ENCODE results near the gene IRAK3. TPM values are rescaled to one million over a fixed set of nuclear protein-coding genes. Genes with fewer than 3 reads are reported as not detected.

Gene IRAK3
- total RNA-seq, 1 experiment from 2014 or later, result 0.12 TPM

GRCh38 chr12:66217342-66217917 lies 28.4 kb downstream of the IRAK3 start:
- Histone ChIP-seq H3K36me3 (ENCODE audit: control insufficient read depth in 1 of 2, insufficient read depth in 2 of 2, low read length in 2 of 2) (no peaks in the 10 kb centered on the region), H3K79me2 (ENCODE audit: insufficient read depth, low read length) (no peaks in the 10 kb centered on the region), H3K4me3 (replicated peaks in 1 of 2; ENCODE audit: low read depth in 1 of 2, low read length in 2 of 2) (no peak overlapping the region), H3K9me3 (ENCODE audit: control insufficient read depth in 1 of 2, insufficient read depth in 1 of 2, low read depth in 1 of 2, low read length in 2 of 2) (peaks cover 7 to 9% of the 10 kb centered on the region in 2 experiments; a peak in 3 of 4 replicates), H4K20me1 (ENCODE audit: insufficient read depth) (no peaks in the 10 kb centered on the region), H2AFZ (ENCODE audit: low read depth, low read length, poor library complexity, severe bottlenecking) (no peak overlapping the region), H3K27ac (ENCODE audit: low read depth, low read length) (no peak overlapping the region), H3K4me2 (ENCODE audit: low read length) (no peak overlapping the region), H3K9me2 (ENCODE audit: insufficient read depth) (no peaks in the 10 kb centered on the region; the same call in 1 of the 2 replicates), H3K27me3 (ENCODE audit: insufficient read depth, low read length) (no peaks in the 10 kb centered on the region), H3K4me1 (ENCODE audit: control insufficient read depth in 1 of 2, insufficient read depth in 2 of 2, low read length in 2 of 2) (no peaks in the 10 kb centered on the region), H3K9ac (ENCODE audit: low read length) (no peak overlapping the region)
- no TSS peak for BruUV-seq (replicated peaks)
- intact Hi-C loops (cut with micrococcal nuclease), result no loop called here
- CTCF ChIA-PET, result interaction anchor here (1.3 kb wide), 1 partner anchor 18 kb away, joined by 3 read pairs; no protein-coding TSS in a partner anchor
- TF ChIP-seq SP1 (IDR thresholded peaks at IDR 0.05; ENCODE audit: low read depth) (no peak), SRF (IDR thresholded peaks at IDR 0.05; ENCODE audit: low read depth) (no peak), MAX (IDR thresholded peaks at IDR 0.05) (no peak), EZH2 (IDR thresholded peaks at IDR 0.05) (no peak)
- POLR2A ChIA-PET, result no interaction called here
- ATAC-seq (no peak), DNase-seq (ENCODE audit: low read depth, low spot score) (no peak)
- RAD21 ChIA-PET (ENCODE audit: low non-redundant PET in 1 of 2, low total read pairs in 2 of 2, uncharacterized antibody in 2 of 2, unreplicated experiment in 2 of 2), result no interaction called here

DNA sequence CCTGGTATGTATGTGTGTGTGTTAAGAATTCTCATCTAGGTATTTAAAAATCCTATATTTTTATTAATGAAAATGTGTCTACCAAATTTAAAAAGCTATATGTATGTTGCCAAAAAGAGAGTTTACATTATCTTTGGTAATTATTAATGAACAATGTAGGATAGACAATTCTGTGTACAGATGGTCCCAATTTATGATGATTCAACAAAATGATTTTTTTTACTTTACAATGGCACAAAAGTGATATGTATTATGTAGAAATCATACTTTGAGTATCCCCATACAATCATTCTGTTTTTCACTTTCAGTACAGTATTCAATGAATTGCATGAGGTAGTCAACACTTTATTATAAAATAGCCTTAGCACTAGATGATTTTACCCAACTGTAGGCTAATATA lies 39.4 kb downstream of the IRAK3 start:
- Histone ChIP-seq H2AFZ (ENCODE audit: low read depth, low read length, poor library complexity, severe bottlenecking) (no peak overlapping the region), H3K27me3 (ENCODE audit: insufficient read depth, low read length) (no peaks in the 10 kb centered on the region), H3K4me3 (replicated peaks in 1 of 2; ENCODE audit: low read depth in 1 of 2, low read length in 2 of 2) (no peak overlapping the region), H4K20me1 (ENCODE audit: insufficient read depth) (no peaks in the 10 kb centered on the region), H3K27ac (ENCODE audit: low read depth, low read length) (no peak overlapping the region), H3K9ac (ENCODE audit: low read length) (no peak overlapping the region), H3K36me3 (ENCODE audit: control insufficient read depth in 1 of 2, insufficient read depth in 2 of 2, low read length in 2 of 2) (no peaks in the 10 kb centered on the region), H3K4me1 (ENCODE audit: control insufficient read depth in 1 of 2, insufficient read depth in 2 of 2, low read length in 2 of 2) (no peaks in the 10 kb centered on the region), H3K9me2 (ENCODE audit: insufficient read depth) (no peaks in the 10 kb centered on the region), H3K9me3 (ENCODE audit: control insufficient read depth in 1 of 2, insufficient read depth in 1 of 2, low read depth in 1 of 2, low read length in 2 of 2) (no peaks in the 10 kb centered on the region), H3K79me2 (ENCODE audit: insufficient read depth, low read length) (no peaks in the 10 kb centered on the region), H3K4me2 (ENCODE audit: low read length) (no peak overlapping the region)
- ChIA-PET POLR2A (no interaction called here), RAD21 (ENCODE audit: low non-redundant PET in 1 of 2, low total read pairs in 2 of 2, uncharacterized antibody in 2 of 2, unreplicated experiment in 2 of 2) (no interaction called here), CTCF (no interaction called here)
- no TSS peak for BruUV-seq (replicated peaks)
- DNase-seq (ENCODE audit: low read depth, low spot score) (no peak), ATAC-seq (no peak)
- intact Hi-C loops (cut with micrococcal nuclease), result no loop called here
- TF ChIP-seq, protein P1, sequence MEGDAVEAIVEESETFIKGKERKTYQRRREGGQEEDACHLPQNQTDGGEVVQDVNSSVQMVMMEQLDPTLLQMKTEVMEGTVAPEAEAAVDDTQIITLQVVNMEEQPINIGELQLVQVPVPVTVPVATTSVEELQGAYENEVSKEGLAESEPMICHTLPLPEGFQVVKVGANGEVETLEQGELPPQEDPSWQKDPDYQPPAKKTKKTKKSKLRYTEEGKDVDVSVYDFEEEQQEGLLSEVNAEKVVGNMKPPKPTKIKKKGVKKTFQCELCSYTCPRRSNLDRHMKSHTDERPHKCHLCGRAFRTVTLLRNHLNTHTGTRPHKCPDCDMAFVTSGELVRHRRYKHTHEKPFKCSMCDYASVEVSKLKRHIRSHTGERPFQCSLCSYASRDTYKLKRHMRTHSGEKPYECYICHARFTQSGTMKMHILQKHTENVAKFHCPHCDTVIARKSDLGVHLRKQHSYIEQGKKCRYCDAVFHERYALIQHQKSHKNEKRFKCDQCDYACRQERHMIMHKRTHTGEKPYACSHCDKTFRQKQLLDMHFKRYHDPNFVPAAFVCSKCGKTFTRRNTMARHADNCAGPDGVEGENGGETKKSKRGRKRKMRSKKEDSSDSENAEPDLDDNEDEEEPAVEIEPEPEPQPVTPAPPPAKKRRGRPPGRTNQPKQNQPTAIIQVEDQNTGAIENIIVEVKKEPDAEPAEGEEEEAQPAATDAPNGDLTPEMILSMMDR (IDR thresholded peaks at IDR 0.05 in 2 of 3, conservative IDR thresholded peaks at IDR 0.05 in 1 of 3; ENCODE audit: borderline replicate concordance in 1 of 3, insufficient read depth in 1 of 3, low read depth in 2 of 3, low read length in 2 of 3), result no peak
- TF ChIP-seq EZH2 (IDR thresholded peaks at IDR 0.05) (no peak), JUND (IDR thresholded peaks at IDR 0.05) (no peak), ELF1 (IDR thresholded peaks at IDR 0.05; ENCODE audit: borderline replicate concordance, low read depth) (no peak), SIN3A (IDR thresholded peaks at IDR 0.05; ENCODE audit: low read depth) (no peak), RAD21 (IDR thresholded peaks at IDR 0.05; ENCODE audit: low read depth) (no peak), ATF3 (IDR thresholded peaks at IDR 0.05) (no peak), SP1 (IDR thresholded peaks at IDR 0.05; ENCODE audit: low read depth) (no peak), SRF (IDR thresholded peaks at IDR 0.05; ENCODE audit: low read depth) (no peak), YY1 (IDR thresholded peaks at IDR 0.05; ENCODE audit: extremely low read depth, insufficient replicate concordance, low read depth, low read length) (no peak), EZH2phosphoT487 (IDR thresholded peaks at IDR 0.05; ENCODE audit: borderline replicate concordance) (no peak), TCF7L2 (IDR thresholded peaks at IDR 0.05; ENCODE audit: borderline replicate concordance, extremely low read depth, insufficient read depth, insufficient read length) (no peak), POLR2AphosphoS5 (IDR thresholded peaks at IDR 0.05; ENCODE audit: low read depth, low read length) (no peak), CBX3 (IDR thresholded peaks at IDR 0.05; ENCODE audit: low read depth) (no peak)
- TF ChIP-seq, protein P2, sequence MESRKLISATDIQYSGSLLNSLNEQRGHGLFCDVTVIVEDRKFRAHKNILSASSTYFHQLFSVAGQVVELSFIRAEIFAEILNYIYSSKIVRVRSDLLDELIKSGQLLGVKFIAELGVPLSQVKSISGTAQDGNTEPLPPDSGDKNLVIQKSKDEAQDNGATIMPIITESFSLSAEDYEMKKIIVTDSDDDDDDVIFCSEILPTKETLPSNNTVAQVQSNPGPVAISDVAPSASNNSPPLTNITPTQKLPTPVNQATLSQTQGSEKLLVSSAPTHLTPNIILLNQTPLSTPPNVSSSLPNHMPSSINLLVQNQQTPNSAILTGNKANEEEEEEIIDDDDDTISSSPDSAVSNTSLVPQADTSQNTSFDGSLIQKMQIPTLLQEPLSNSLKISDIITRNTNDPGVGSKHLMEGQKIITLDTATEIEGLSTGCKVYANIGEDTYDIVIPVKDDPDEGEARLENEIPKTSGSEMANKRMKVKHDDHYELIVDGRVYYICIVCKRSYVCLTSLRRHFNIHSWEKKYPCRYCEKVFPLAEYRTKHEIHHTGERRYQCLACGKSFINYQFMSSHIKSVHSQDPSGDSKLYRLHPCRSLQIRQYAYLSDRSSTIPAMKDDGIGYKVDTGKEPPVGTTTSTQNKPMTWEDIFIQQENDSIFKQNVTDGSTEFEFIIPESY (IDR thresholded peaks at IDR 0.05; ENCODE audit: extremely low read depth, insufficient replicate concordance, low read length), result no peak
